Upper lobe of left lung (tissue), 6 donors: ENCODE results near the gene XRCC2. TPM values are rescaled to one million over a fixed set of nuclear protein-coding genes. Genes with fewer than 3 reads are reported as not detected.
"Not testable (repeated sequence)": the region's sequence is repeated elsewhere in the genome, so short reads cannot be mapped to it uniquely, and the experiment has no call there.

Source experiments
- ATAC-seq, 2 donors: fragments of 200-7000 bp; cut with Tn5 transposase; one replicate each; pipeline ENCODE4 v1.9.1; 2022; ENCODE audit warnings: mild to moderate bottlenecking in 2 of 2, moderate library complexity in 2 of 2; ENCODE audit not compliant: low FRiP score in 2 of 2
- DNase-seq, 2 donors: peaks; one replicate each; pipeline ENCODE4 v3.0.0-alpha.2; 2019 to 2020
- H3K27ac ChIP-seq, 4 donors: fragments of 200-600 bp; sonication (generic); one replicate each; pipeline ENCODE4 v1.5.1; 2016 to 2019
- H3K27me3 ChIP-seq, 4 donors: fragments of 200-600 bp; sonication (generic); one replicate each; pipeline ENCODE4 v1.5.1; 2017 to 2019
- H3K36me3 ChIP-seq, 4 donors: fragments of 200-600 bp; sonication (generic); one replicate each; pipeline ENCODE4 v1.5.1; 2016 to 2019
- H3K4me1 ChIP-seq, 4 donors: fragments of 200-600 bp; sonication (generic); one replicate each; pipeline ENCODE4 v1.5.1; 2018 to 2019
- H3K4me3 ChIP-seq, 4 donors: fragments of 200-600 bp; sonication (generic); one replicate each; pipeline ENCODE4 v1.5.1; 2017 to 2019; ENCODE audit warnings: mild to moderate bottlenecking in 2 of 4, moderate library complexity in 1 of 4
- H3K9me3 ChIP-seq, 4 donors: fragments of 200-600 bp; sonication (generic); one replicate each; pipeline ENCODE4 v1.5.1; 2018 to 2019
- EP300 ChIP-seq, 4 donors: sonication (generic); formaldehyde crosslinking; IDR thresholded peaks; one replicate each; pipeline ENCODE4 v1.5.1; 2017; ENCODE audit warnings: antibody characterized with exemption in 4 of 4, control low read depth in 2 of 4
- POLR2A ChIP-seq, 4 donors: fragments of 450-650 bp; IDR thresholded peaks; one replicate each; pipeline ENCODE4 v1.5.1; 2016 to 2017; ENCODE audit warnings: antibody characterized with exemption in 4 of 4, mild to moderate bottlenecking in 2 of 4
- POLR2AphosphoS5 ChIP-seq, 2 donors: sonication (generic); formaldehyde crosslinking; IDR thresholded peaks; one replicate each; pipeline ENCODE4 v1.5.1; 2017; ENCODE audit warnings: antibody characterized with exemption in 2 of 2
- WGBS, 2 donors: methylation state at CpG; one replicate each; pipeline ENCODE4 v1.1.5; 2017 to 2018; 5-methylcytosine and 5-hydroxymethylcytosine counted together
- total RNA-seq, 6 donors: library from RNA; depleted of rRNA in 4 of 6; stranded (reverse); fragments of >200 nt in 4 of 6; gene quantifications; one replicate each; pipeline versions ENCODE4 v1.1.0 to v1.2.1, GENCODE V29; 2016 to 2021
- TF ChIP-seq, protein P1 (sequence below), 6 experiments: fragments of 450-650 bp in 4 of 6; fragments of 200-600 bp in 2 of 6; sonication (generic) in 2 of 6; IDR thresholded peaks; one replicate each; pipeline ENCODE4 v1.5.1; 2016 to 2019; ENCODE audit warnings: antibody characterized with exemption in 6 of 6
- donor health status: DM: no; HTN: no; CAD: no; lungs with moderate emphysema.
- donor health status: DM: no; HTN: yes; CAD: no; lungs with severe emphysema.

The XRCC2 gene
- total RNA-seq, 6 donors from 2014 or later: 0.46 to 1.3 (median 1.00) TPM

DNA sequence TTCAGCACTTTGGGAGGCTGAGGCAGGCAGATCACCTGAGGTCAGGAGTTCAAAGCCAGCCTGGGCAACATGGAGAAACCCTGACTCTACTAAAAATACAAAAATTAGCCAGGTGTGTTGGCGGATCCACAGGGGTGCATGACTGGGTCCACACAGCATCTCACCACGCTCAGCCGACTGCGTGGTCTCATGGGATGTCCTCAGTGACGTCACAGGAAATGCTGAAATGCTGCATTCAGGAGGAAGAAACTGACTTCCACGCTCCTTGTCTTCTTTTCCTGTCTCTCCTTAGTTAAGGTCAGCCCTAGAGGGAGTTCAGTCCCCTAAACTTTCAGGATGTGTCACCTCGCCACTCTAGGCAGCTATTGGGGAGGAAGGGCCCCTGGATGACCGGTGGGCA lies 42.9 kb downstream of the XRCC2 start:
- DNase-seq (no peak), ATAC-seq (no peak)
- H3K4me3 ChIP-seq: no peak overlapping the region
- H3K27me3 ChIP-seq: no peaks in the 10 kb centered on the region
- 65 to 74% methylated on average over 8 of the region's 8 CpGs for WGBS, 2 donors
- no peaks in the 10 kb centered on the region for H3K9me3 ChIP-seq
- no peak for TF ChIP-seq EP300 (IDR thresholded peaks at IDR 0.05)
- TF ChIP-seq, protein P1, sequence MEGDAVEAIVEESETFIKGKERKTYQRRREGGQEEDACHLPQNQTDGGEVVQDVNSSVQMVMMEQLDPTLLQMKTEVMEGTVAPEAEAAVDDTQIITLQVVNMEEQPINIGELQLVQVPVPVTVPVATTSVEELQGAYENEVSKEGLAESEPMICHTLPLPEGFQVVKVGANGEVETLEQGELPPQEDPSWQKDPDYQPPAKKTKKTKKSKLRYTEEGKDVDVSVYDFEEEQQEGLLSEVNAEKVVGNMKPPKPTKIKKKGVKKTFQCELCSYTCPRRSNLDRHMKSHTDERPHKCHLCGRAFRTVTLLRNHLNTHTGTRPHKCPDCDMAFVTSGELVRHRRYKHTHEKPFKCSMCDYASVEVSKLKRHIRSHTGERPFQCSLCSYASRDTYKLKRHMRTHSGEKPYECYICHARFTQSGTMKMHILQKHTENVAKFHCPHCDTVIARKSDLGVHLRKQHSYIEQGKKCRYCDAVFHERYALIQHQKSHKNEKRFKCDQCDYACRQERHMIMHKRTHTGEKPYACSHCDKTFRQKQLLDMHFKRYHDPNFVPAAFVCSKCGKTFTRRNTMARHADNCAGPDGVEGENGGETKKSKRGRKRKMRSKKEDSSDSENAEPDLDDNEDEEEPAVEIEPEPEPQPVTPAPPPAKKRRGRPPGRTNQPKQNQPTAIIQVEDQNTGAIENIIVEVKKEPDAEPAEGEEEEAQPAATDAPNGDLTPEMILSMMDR (IDR thresholded peaks at IDR 0.05): no peak
- no peaks in the 10 kb centered on the region for H3K4me1 ChIP-seq
- H3K27ac ChIP-seq: no peak overlapping the region
- no peaks in the 10 kb centered on the region for H3K36me3 ChIP-seq

- not testable (repeated sequence) for H3K36me3 ChIP-seq, H3K27me3 ChIP-seq, DNase-seq, H3K27ac ChIP-seq, ATAC-seq, H3K4me3 ChIP-seq, H3K9me3 ChIP-seq, H3K4me1 ChIP-seq
Measured at GRCh38 chr7:152628772-152629171, 47.2 kb downstream of the XRCC2 start.

GRCh38 chr7:152624228-152624627 lies 51.7 kb downstream of the XRCC2 start:
- TF ChIP-seq EP300 (IDR thresholded peaks at IDR 0.05): no peak
- TF ChIP-seq, protein P1 (IDR thresholded peaks at IDR 0.05): no peak
- TF ChIP-seq POLR2A (IDR thresholded peaks at IDR 0.05): no peak
- TF ChIP-seq POLR2AphosphoS5 (IDR thresholded peaks at IDR 0.05): no peak
- WGBS, 2 donors: 67 to 74% methylated on average over 5 of the region's 5 CpGs
- no peaks in the 10 kb centered on the region for H3K36me3 ChIP-seq
- no peaks in the 10 kb centered on the region for H3K27me3 ChIP-seq
- no peaks in the 10 kb centered on the region for H3K9me3 ChIP-seq
- H3K4me1 ChIP-seq: no peaks in the 10 kb centered on the region
- no peak overlapping the region for H3K27ac ChIP-seq
- ATAC-seq (no peak), DNase-seq (no peak)
- no peak overlapping the region for H3K4me3 ChIP-seq

DNA sequence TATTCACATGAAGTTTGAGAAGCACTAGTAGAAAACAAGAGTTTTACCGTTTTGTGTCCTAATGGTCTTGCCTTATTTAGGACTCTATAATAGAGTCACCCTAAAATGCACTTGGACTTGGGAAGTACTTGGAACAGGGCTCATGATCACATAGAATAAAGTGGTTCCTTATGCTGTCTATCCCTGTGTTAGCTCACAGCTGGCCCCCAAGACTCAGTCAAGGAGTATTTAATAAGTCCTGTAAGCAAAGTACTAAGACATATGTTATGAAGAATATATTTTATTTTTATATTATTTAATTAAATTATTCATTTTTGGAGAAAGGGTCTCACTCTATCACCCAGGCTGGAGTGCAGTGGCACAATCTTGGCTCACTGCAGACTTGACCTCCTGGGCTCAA lies 54.5 kb downstream of the XRCC2 start:
- Histone ChIP-seq H3K9me3 (no peaks in the 10 kb centered on the region), H3K4me1 (no peaks in the 10 kb centered on the region), H3K27ac (no peak overlapping the region), H3K27me3 (no peaks in the 10 kb centered on the region), H3K4me3 (no peak overlapping the region), H3K36me3 (no peaks in the 10 kb centered on the region)
- TF ChIP-seq, protein P1 (IDR thresholded peaks at IDR 0.05): no peak
- TF ChIP-seq POLR2AphosphoS5 (IDR thresholded peaks at IDR 0.05) (no peak), EP300 (IDR thresholded peaks at IDR 0.05) (no peak), POLR2A (IDR thresholded peaks at IDR 0.05) (no peak)
- 86 to 100% methylated on average over 1 of the region's 1 CpG for WGBS, 2 donors
- no peak for DNase-seq
- no peak for ATAC-seq

GRCh38 chr7:152619027-152619739 lies 56.8 kb downstream of the XRCC2 start:
- H3K27ac ChIP-seq: no peak overlapping the region
- TF ChIP-seq EP300 (IDR thresholded peaks at IDR 0.05) (no peak), POLR2A (IDR thresholded peaks at IDR 0.05) (no peak), POLR2AphosphoS5 (IDR thresholded peaks at IDR 0.05) (no peak)
- TF ChIP-seq, protein P1 (IDR thresholded peaks at IDR 0.05): no peak
- no peaks in the 10 kb centered on the region for H3K4me1 ChIP-seq
- no peaks in the 10 kb centered on the region for H3K27me3 ChIP-seq
- no peaks in the 10 kb centered on the region for H3K9me3 ChIP-seq
- ATAC-seq (no peak), DNase-seq (no peak)
- 95 to 96% methylated on average over 11 of the region's 11 CpGs for WGBS, 2 donors
- H3K4me3 ChIP-seq: no peak overlapping the region
- no peaks in the 10 kb centered on the region for H3K36me3 ChIP-seq
